ENCODE results near the gene OVOL3. TPM values are rescaled to one million over a fixed set of nuclear protein-coding genes. Genes with fewer than 3 reads are reported as not detected.

Gene OVOL3
- 0.15 to 0.26 TPM (median 0.25 TPM) in 3 of 5 replicates, not detected in the others for total RNA-seq (2022; extraction: Qiagen RNA extraction)

DNA sequence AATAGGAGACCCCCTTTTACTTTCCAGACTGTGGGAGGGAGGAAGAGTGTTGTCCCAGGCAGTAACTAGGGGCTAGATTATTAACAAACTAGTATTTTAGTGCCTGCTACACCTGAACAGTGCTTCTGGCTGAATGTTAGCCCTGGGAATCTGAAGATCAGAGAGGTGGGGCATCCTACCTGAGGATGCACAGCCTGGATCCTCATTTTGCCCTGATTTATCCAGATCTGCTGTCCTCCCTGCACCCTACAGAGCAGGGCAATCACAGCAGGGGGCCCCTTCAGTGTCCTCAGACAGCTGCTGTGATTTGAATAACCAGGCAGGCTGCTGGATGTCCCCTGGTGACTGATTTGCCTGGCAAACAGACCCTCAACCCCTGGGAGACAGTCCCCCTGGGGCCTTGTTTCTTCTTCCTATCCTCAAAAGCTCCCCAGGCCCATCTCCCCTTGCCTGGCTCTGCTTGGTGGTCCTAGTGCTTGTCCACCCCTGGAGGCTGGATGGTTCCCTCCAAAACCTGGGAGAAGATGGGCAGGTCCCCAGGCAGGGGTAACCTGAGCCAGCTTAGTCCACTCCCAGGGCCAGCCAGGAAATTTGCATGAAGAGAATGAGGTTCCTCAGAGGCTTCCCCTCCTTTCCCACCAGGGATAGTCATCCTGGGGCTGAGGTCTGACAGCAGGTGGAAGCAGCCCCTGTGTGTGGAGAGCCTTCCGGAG, at the start of gene OVOL3:
OVOL3 (plus strand) TSS at position 657 of the 713 bp plus-strand sequence. CDS start 60 bp downstream, outside the sequence.

DNA sequence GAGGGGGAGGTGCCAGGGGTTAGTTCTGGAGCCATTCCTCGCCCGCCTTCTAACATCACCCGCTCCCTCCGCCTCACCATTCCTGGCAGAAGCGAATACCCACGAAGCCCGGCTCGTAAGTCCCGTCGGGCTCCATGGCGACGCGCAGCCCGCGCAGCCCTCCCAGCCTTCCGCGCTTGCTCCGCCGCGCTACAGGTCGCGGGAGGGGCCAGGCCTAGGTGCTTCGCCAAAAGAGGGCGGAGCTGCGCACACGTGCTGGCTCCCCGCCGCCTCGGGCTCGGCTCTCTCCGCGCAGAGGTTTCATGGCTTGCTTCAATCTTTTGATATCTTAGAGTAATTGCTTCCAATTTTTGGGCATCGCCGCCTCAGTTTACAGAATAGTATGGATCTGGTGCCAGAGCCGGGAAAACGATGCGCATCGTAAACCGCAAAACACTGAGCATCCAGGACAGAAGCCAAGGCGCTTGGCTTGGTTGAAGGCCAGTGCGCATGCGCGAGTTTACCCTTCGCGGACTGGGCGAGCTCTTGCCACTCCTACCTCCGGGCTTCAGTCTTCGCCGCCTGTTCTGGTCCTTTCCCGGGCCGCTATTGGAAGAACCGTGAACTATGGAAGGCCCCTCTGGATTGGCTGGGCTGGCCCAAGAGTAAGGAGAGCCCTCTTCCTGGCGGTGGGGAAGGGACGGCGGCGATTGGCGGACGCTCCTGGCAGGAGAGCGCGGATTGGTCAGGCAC, 3.9 kb downstream of the OVOL3 start, which contains the start of gene POLR2I:
POLR2I (minus strand) TSS at position 155 of the 732 bp plus-strand sequence; CDS start at position 136, 19 bp downstream.

DNA sequence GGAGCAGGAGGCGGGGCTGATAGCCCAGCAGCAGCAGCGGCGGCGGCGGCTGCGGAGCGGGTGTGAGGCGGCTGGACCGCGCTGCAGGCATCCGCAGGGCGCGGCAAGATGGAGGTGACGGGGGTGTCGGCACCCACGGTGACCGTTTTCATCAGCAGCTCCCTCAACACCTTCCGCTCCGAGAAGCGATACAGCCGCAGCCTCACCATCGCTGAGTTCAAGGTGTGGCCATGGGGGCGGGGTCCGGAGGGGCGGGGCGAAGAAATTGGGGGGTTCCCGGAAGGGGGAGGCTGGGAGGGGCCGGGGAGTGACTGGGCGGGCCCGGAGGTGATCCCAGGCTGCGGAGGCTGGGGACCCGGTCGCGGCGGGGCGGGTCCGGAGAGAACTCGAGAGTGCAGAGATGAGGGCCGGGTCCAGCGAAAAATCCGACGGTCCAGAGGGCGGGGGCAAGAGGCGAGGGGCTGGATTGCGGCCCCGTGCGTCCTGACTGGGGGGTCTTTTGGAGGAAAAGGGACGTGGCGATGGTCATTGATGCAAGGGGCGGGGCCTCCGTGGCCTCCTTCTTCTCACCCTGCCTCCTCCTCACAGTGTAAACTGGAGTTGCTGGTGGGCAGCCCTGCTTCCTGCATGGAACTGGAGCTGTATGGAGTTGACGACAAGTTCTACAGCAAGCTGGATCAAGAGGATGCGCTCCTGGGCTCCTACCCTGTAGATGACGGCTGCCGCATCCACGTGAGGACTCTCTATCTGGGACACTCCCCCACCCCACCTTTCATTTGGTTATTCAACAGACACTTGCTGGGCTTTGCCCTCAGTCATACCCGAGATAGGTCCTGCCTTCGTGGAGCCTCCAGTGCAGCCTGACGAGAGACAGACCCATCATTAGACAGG, 4.8 kb downstream of the OVOL3 start, which contains the start of gene TBCB:
TBCB (plus strand) TSS at position 16 of the 891 bp plus-strand sequence; CDS start at position 109, 93 bp downstream.

GRCh38 chr19:36139473-36140303, 28.7 kb downstream of the OVOL3 start, which contains the start of gene CAPNS1:
Gene CAPNS1 (plus strand): TSS chr19:36140066. CDS start chr19:36141012, 946 bp downstream.

GRCh38 chr19:36152352-36153091, 41.6 kb downstream of the OVOL3 start, which contains the start of gene COX7A1:
Gene COX7A1 (minus strand): TSS chr19:36152447. CDS start chr19:36152407, 40 bp downstream.

Other genes starting within 250 kb of the OVOL3 start
- gene APLP1, start 242.6 kb upstream of the OVOL3 start, total RNA-seq (2022; extraction: Qiagen RNA extraction): 71.0 to 103 TPM (median 96.5 TPM) in 5 replicates
- gene NFKBID, start 210.6 kb upstream of the OVOL3 start, total RNA-seq (2022; extraction: Qiagen RNA extraction): 3.5 to 6.3 TPM (median 5.9 TPM) in 5 replicates
- gene HCST, start 208.6 kb upstream of the OVOL3 start, total RNA-seq (2022; extraction: Qiagen RNA extraction): 0.15 to 0.47 TPM (median 0.32 TPM) in 4 of 5 replicates, not detected in the other
- gene TYROBP, start 202.8 kb upstream of the OVOL3 start, total RNA-seq (2022; extraction: Qiagen RNA extraction): not detected in 5 replicates
- 13.2 to 27.6 TPM (median 23.1 TPM) in 5 replicates for gene LRFN3, start 174.8 kb upstream of the OVOL3 start, total RNA-seq (2022; extraction: Qiagen RNA extraction)
- gene SDHAF1, start 116.0 kb upstream of the OVOL3 start, total RNA-seq (2022; extraction: Qiagen RNA extraction): 32.4 to 43.7 TPM (median 41.9 TPM) in 5 replicates
- 0.15 to 0.36 TPM (median 0.28 TPM) in 5 replicates for gene SYNE4, start 102.3 kb upstream of the OVOL3 start, total RNA-seq (2022; extraction: Qiagen RNA extraction)
- 20.0 to 26.5 TPM (median 22.8 TPM) in 5 replicates for gene ALKBH6, start 96.9 kb upstream of the OVOL3 start, total RNA-seq (2022; extraction: Qiagen RNA extraction)
- gene CLIP3, start 78.3 kb upstream of the OVOL3 start, total RNA-seq (2022; extraction: Qiagen RNA extraction): 0.67 to 0.99 TPM (median 0.74 TPM) in 5 replicates
- 4.4 to 7.7 TPM (median 7.2 TPM) in 5 replicates for gene THAP8, start 56.9 kb upstream of the OVOL3 start, total RNA-seq (2022; extraction: Qiagen RNA extraction)
- gene WDR62, start 56.2 kb upstream of the OVOL3 start, total RNA-seq (2022; extraction: Qiagen RNA extraction): 15.4 to 27.5 TPM (median 26.2 TPM) in 5 replicates
- 239 to 270 TPM (median 250 TPM) in 5 replicates for gene POLR2I, start 3.7 kb downstream of the OVOL3 start, total RNA-seq (2022; extraction: Qiagen RNA extraction)
- 456 to 511 TPM (median 495 TPM) in 5 replicates for gene TBCB, start 4.3 kb downstream of the OVOL3 start, total RNA-seq (2022; extraction: Qiagen RNA extraction)
- 1,596 to 2,458 TPM (median 2,269 TPM) in 5 replicates for gene CAPNS1, start 28.9 kb downstream of the OVOL3 start, total RNA-seq (2022; extraction: Qiagen RNA extraction)
- not detected in 5 replicates for gene COX7A1, start 41.3 kb downstream of the OVOL3 start, total RNA-seq (2022; extraction: Qiagen RNA extraction)
- 4.4 to 4.8 TPM (median 4.6 TPM) in 5 replicates for gene ZNF565, start 103.5 kb downstream of the OVOL3 start, total RNA-seq (2022; extraction: Qiagen RNA extraction)
- 120 to 157 TPM (median 136 TPM) in 5 replicates for gene ZNF146, start 104.0 kb downstream of the OVOL3 start, total RNA-seq (2022; extraction: Qiagen RNA extraction)

Measured in A549 treated with dexamethasone at 1 μM for 4 hours (cell line).